GM23338 (cell line): Measurements from ENCODE around the gene ZNF821. TPM values are rescaled to one million over a fixed set of nuclear protein-coding genes. Genes with fewer than 3 reads are reported as not detected.

ENCODE experiments used
- ATAC-seq: fragments of 200-7000 bp; cut with Tn5 transposase; 3 replicates; pipeline ENCODE4 v1.9.1; 2020
- DNase-seq: peaks from one replicate; pipeline ENCODE4 v3.0.0-alpha.2; 2015; ENCODE audit warnings: low spot score
- H2AFZ ChIP-seq: fragments of 200-600 bp; sonication (generic); 2 replicates; pipeline ENCODE4 v1.8.0; 2016; ENCODE audit warnings: antibody characterized with exemption, mild to moderate bottlenecking, moderate library complexity
- H3F3A ChIP-seq: fragments of 200-600 bp; sonication (generic); replicated peaks from 2 replicates; pipeline ENCODE4 v1.8.0; 2017; ENCODE audit warnings: antibody characterized with exemption, mixed run types, low read depth
- H3K27ac ChIP-seq: fragments of 200-600 bp; sonication (generic); 2 replicates; pipeline ENCODE4 v1.6.1; 2016; ENCODE audit warnings: low read depth
- H3K27me3 ChIP-seq: fragments of 200-600 bp; sonication (generic); 2 replicates; pipeline ENCODE4 v1.8.0; 2016; ENCODE audit warnings: mild to moderate bottlenecking, mixed run types, moderate library complexity; ENCODE audit not compliant: insufficient read depth
- H3K36me3 ChIP-seq: fragments of 200-600 bp; sonication (generic); 2 replicates; pipeline ENCODE4 v1.8.0; 2016; ENCODE audit warnings: mild to moderate bottlenecking; ENCODE audit not compliant: insufficient read depth
- H3K4me1 ChIP-seq: fragments of 200-600 bp; sonication (generic); 2 replicates; pipeline ENCODE4 v1.8.0; 2016; ENCODE audit warnings: mild to moderate bottlenecking, moderate library complexity; ENCODE audit not compliant: insufficient read depth
- H3K4me2 ChIP-seq: fragments of 200-600 bp; sonication (generic); 2 replicates; pipeline ENCODE4 v1.7.1; 2017; ENCODE audit warnings: mixed run types
- H3K4me3 ChIP-seq: fragments of 200-600 bp; sonication (generic); 2 replicates; pipeline ENCODE4 v1.6.1; 2016; ENCODE audit warnings: mixed run types
- H3K79me2 ChIP-seq: fragments of 200-600 bp; sonication (generic); replicated peaks from 2 replicates; pipeline ENCODE4 v1.8.0; 2017; ENCODE audit warnings: mild to moderate bottlenecking; ENCODE audit not compliant: insufficient read depth
- H3K9me2 ChIP-seq: fragments of 200-600 bp; sonication (generic); 2 replicates; pipeline ENCODE4 v1.8.0; 2017; ENCODE audit not compliant: insufficient read depth
- H4K20me1 ChIP-seq: fragments of 200-600 bp; sonication (generic); replicated peaks from 2 replicates; pipeline ENCODE4 v1.8.0; 2017; ENCODE audit warnings: mild to moderate bottlenecking; ENCODE audit not compliant: insufficient read depth
- H3K27ac Mint-ChIP-seq: 2 replicates; pipeline ENCODE4 v1.8.0; 2020; ENCODE audit warnings: inconsistent platforms, mild to moderate bottlenecking, moderate library complexity, mixed read lengths
- H3K27me3 Mint-ChIP-seq: 3 replicates; pipeline ENCODE4 v1.8.0; 2022; ENCODE audit warnings: low read depth, mild to moderate bottlenecking, moderate library complexity, mixed read lengths, inconsistent platforms; ENCODE audit not compliant: insufficient read depth, poor library complexity
- H3K36me3 Mint-ChIP-seq: 3 replicates; pipeline ENCODE4 v1.8.0; 2021; ENCODE audit warnings: low read depth, mild to moderate bottlenecking, inconsistent platforms, moderate library complexity, mixed read lengths
- H3K4me1 Mint-ChIP-seq: 3 replicates; pipeline ENCODE4 v1.8.0; 2020; ENCODE audit warnings: mild to moderate bottlenecking, inconsistent platforms, mixed read lengths
- H3K4me3 Mint-ChIP-seq: 3 replicates; pipeline ENCODE4 v1.8.0; 2021; ENCODE audit warnings: moderate library complexity, mild to moderate bottlenecking, inconsistent platforms, mixed read lengths
- H3K9me3 Mint-ChIP-seq: 3 replicates; pipeline ENCODE4 v1.8.0; 2020; ENCODE audit warnings: moderate library complexity, mild to moderate bottlenecking, inconsistent platforms, mixed read lengths
- CREB1 ChIP-seq: fragments of 250-450 bp; sonication (Bioruptor Pico); IDR thresholded peaks from 2 replicates; pipeline ENCODE4 v1.5.0; 2020; ENCODE audit warnings: low read depth, mild to moderate bottlenecking, moderate library complexity
- CTCF ChIP-seq, 2 experiments: fragments of 200-600 bp in 1 of 2; sonication (generic) in 1 of 2; conservative IDR thresholded peaks; 2 replicates each; pipeline versions ENCODE4 v1.5.1 to v1.6.1; 2016 to 2017; ENCODE audit warnings: antibody characterized with exemption in 2 of 2, low read depth in 2 of 2, mild to moderate bottlenecking in 2 of 2, moderate library complexity in 1 of 2
- ETS1 ChIP-seq: IDR thresholded peaks from 2 replicates; pipeline ENCODE4 v1.6.1; 2016; ENCODE audit warnings: antibody characterized with exemption
- EZH2 ChIP-seq: fragments of 200-600 bp; sonication (generic); IDR thresholded peaks from one replicate; pipeline ENCODE4 v1.8.0; 2017; ENCODE audit warnings: antibody characterized with exemption, mild to moderate bottlenecking, low read depth; ENCODE audit not compliant: unreplicated experiment
- JUNB ChIP-seq: IDR thresholded peaks from one replicate; pipeline ENCODE4 v1.6.1; 2016; ENCODE audit warnings: antibody characterized with exemption; ENCODE audit not compliant: unreplicated experiment
- NANOG ChIP-seq: IDR thresholded peaks from 2 replicates; pipeline ENCODE4 v1.6.1; 2016; ENCODE audit warnings: antibody characterized with exemption, borderline replicate concordance
- POLR2AphosphoS5 ChIP-seq: IDR thresholded peaks from 2 replicates; pipeline ENCODE4 v1.6.1; 2016; ENCODE audit warnings: antibody characterized with exemption, low read depth
- REST ChIP-seq: IDR thresholded peaks from one replicate; pipeline ENCODE4 v1.6.1; 2018; ENCODE audit warnings: antibody characterized with exemption; ENCODE audit not compliant: unreplicated experiment
- STAT1 ChIP-seq: IDR thresholded peaks from one replicate; pipeline ENCODE4 v1.6.1; 2016; ENCODE audit warnings: antibody characterized with exemption; ENCODE audit not compliant: unreplicated experiment
- ZNF114 ChIP-seq: fragments of 250-450 bp; sonication (Bioruptor Pico); IDR thresholded peaks from 2 replicates; pipeline ENCODE4 v1.5.0; 2020; ENCODE audit warnings: mild to moderate bottlenecking, moderate library complexity
- polyA plus RNA-seq: library from polyadenylated mRNA; unstranded; fragments of >200 nt; fragmentation: Nextera tagmentation; extraction: Ambion mirVana; gene quantifications from 2 replicates; pipeline ENCODE4 v1.2.1, GENCODE V29; 2016
- total RNA-seq: library from RNA; depleted of rRNA; stranded (reverse); fragments of >200 nt; shearing (Covaris generic); gene quantifications from 2 replicates; pipeline ENCODE4 v1.2.3, GENCODE V29; 2014

The ZNF821 gene
- total and polyA plus RNA-seq, 2 experiments from 2014 or later, result 13.3 to 14.8 TPM

GRCh38 chr16:71916397-71916920 lies 32.5 kb upstream of the ZNF821 start (continued):
- TF ChIP-seq CTCF (conservative IDR thresholded peaks at IDR 0.05; ENCODE audit: low read depth in 2 of 2), result no peak

GRCh38 chr16:71915350-71915749 lies 31.4 kb upstream of the ZNF821 start:
- peaks cover 76% of the 10 kb centered on the region for H3K36me3 Mint-ChIP-seq
- no peaks in the 10 kb centered on the region for H3K27me3 ChIP-seq
- TF ChIP-seq POLR2AphosphoS5 (no peak), EZH2 (no peak), JUNB (no peak), ETS1 (no peak), CREB1 (CRISPR knock-in tag) (no peak), REST (no peak), NANOG (no peak), STAT1 (no peak), CTCF (conservative IDR thresholded peaks at IDR 0.05; ENCODE audit: low read depth in 2 of 2) (no peak), ZNF114 (no peak)

More at GRCh38 chr16:71915350-71915749, 31.4 kb upstream of the ZNF821 start:
- no peak overlapping the region for H3K27ac Mint-ChIP-seq
- Histone ChIP-seq H3F3A (peaks cover 3% of the 10 kb centered on the region; the same call in 1 of the 2 replicates), H3K79me2 (peaks cover 100% of the 10 kb centered on the region), H3K9me2 (no peaks in the 10 kb centered on the region), H3K4me1 (peaks cover 9% of the 10 kb centered on the region; the same call in 1 of the 2 replicates), H3K4me3 (no peak overlapping the region), H3K4me2 (no peak overlapping the region), H3K36me3 (peaks cover 54% of the 10 kb centered on the region), H4K20me1 (peaks cover 92% of the 10 kb centered on the region), H2AFZ (no peak overlapping the region), H3K27ac (no peak overlapping the region)
- peaks cover 9% of the 10 kb centered on the region; the same call in 2 of the 3 replicates for H3K4me1 Mint-ChIP-seq
- ATAC-seq, result no peak
- H3K9me3 Mint-ChIP-seq, result no peaks in the 10 kb centered on the region
- no peak for DNase-seq
- H3K4me3 Mint-ChIP-seq, result no peak overlapping the region
- peaks cover 5% of the 10 kb centered on the region for H3K27me3 Mint-ChIP-seq
